ENCODE results near the gene CAP2.

- TF ChIP-seq CTCF (IDR thresholded peaks at IDR 0.05; ENCODE audit: insufficient read depth, low read length) (no peak), GABPA (IDR thresholded peaks at IDR 0.05; ENCODE audit: low read depth) (no peak), POLR2AphosphoS5 (IDR thresholded peaks at IDR 0.05; ENCODE audit: low read depth) (no peak), SPI1 (IDR thresholded peaks at IDR 0.05; ENCODE audit: borderline replicate concordance, low read depth) (no peak)
- TF ChIP-seq, protein P1, sequence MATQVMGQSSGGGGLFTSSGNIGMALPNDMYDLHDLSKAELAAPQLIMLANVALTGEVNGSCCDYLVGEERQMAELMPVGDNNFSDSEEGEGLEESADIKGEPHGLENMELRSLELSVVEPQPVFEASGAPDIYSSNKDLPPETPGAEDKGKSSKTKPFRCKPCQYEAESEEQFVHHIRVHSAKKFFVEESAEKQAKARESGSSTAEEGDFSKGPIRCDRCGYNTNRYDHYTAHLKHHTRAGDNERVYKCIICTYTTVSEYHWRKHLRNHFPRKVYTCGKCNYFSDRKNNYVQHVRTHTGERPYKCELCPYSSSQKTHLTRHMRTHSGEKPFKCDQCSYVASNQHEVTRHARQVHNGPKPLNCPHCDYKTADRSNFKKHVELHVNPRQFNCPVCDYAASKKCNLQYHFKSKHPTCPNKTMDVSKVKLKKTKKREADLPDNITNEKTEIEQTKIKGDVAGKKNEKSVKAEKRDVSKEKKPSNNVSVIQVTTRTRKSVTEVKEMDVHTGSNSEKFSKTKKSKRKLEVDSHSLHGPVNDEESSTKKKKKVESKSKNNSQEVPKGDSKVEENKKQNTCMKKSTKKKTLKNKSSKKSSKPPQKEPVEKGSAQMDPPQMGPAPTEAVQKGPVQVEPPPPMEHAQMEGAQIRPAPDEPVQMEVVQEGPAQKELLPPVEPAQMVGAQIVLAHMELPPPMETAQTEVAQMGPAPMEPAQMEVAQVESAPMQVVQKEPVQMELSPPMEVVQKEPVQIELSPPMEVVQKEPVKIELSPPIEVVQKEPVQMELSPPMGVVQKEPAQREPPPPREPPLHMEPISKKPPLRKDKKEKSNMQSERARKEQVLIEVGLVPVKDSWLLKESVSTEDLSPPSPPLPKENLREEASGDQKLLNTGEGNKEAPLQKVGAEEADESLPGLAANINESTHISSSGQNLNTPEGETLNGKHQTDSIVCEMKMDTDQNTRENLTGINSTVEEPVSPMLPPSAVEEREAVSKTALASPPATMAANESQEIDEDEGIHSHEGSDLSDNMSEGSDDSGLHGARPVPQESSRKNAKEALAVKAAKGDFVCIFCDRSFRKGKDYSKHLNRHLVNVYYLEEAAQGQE (IDR thresholded peaks at IDR 0.05; ENCODE audit: insufficient replicate concordance, low read depth): no peak
Measured at GRCh38 chr6:17562636-17563035, 169.2 kb downstream of the CAP2 start.

Data from HL-60 (cell line).